Hepatocyte (in vitro differentiated cells): ENCODE data around the gene MAPK8IP2. TPM values are rescaled to one million over a fixed set of nuclear protein-coding genes. Genes with fewer than 3 reads are reported as not detected.

Source experiments
- DNase-seq: peaks from one replicate; pipeline ENCODE4 v3.0.0-alpha.2; 2016; ENCODE audit warnings: low spot score
- H2AFZ ChIP-seq: fragments of 200-600 bp; sonication (generic); 2 replicates; pipeline ENCODE4 v1.6.0; 2016; ENCODE audit warnings: antibody characterized with exemption, mild to moderate bottlenecking
- H3K27ac ChIP-seq: fragments of 200-600 bp; sonication (generic); 2 replicates; pipeline ENCODE4 v1.5.1; 2016; ENCODE audit warnings: mild to moderate bottlenecking
- H3K27me3 ChIP-seq: fragments of 200-600 bp; sonication (generic); 2 replicates; pipeline ENCODE4 v1.6.1; 2016
- H3K36me3 ChIP-seq: fragments of 200-600 bp; sonication (generic); replicated peaks from 2 replicates; pipeline ENCODE4 v1.5.1; 2016; ENCODE audit warnings: low read depth; ENCODE audit not compliant: insufficient read depth
- H3K4me1 ChIP-seq: fragments of 200-600 bp; sonication (generic); 2 replicates; pipeline ENCODE4 v1.5.1; 2016; ENCODE audit warnings: mild to moderate bottlenecking, moderate library complexity; ENCODE audit not compliant: insufficient read depth
- H3K4me2 ChIP-seq: fragments of 200-600 bp; sonication (generic); 2 replicates; pipeline ENCODE4 v1.6.0; 2016
- H3K4me3 ChIP-seq: fragments of 200-600 bp; sonication (generic); 2 replicates; pipeline ENCODE4 v1.5.1; 2016; ENCODE audit warnings: mild to moderate bottlenecking
- H3K79me2 ChIP-seq: fragments of 200-600 bp; sonication (generic); 2 replicates; pipeline ENCODE4 v1.6.0; 2017; ENCODE audit warnings: mild to moderate bottlenecking
- H3K9me2 ChIP-seq: fragments of 200-600 bp; sonication (generic); replicated peaks from 2 replicates; pipeline ENCODE4 v1.6.0; 2017; ENCODE audit warnings: mild to moderate bottlenecking; ENCODE audit not compliant: insufficient read depth
- H3K9me3 ChIP-seq: fragments of 200-600 bp; sonication (generic); 2 replicates; pipeline ENCODE4 v1.5.1; 2016; ENCODE audit warnings: low read depth, mild to moderate bottlenecking
- H4K20me1 ChIP-seq: fragments of 200-600 bp; sonication (generic); 2 replicates; pipeline ENCODE4 v1.6.0; 2016; ENCODE audit warnings: mild to moderate bottlenecking; ENCODE audit not compliant: insufficient read depth, poor library complexity, severe bottlenecking
- EZH2 ChIP-seq: fragments of 200-600 bp; sonication (generic); IDR thresholded peaks from 2 replicates; pipeline ENCODE4 v1.6.1; 2016; ENCODE audit warnings: antibody characterized with exemption, mild to moderate bottlenecking, borderline replicate concordance
- EZH2phosphoT487 ChIP-seq: fragments of 200-600 bp; sonication (generic); IDR thresholded peaks from one replicate; pipeline ENCODE4 v1.6.1; 2018; ENCODE audit warnings: antibody characterized with exemption, mild to moderate bottlenecking, low read depth, moderate library complexity; ENCODE audit not compliant: unreplicated experiment, severe bottlenecking
- WGBS: methylation state at CpG from one replicate; pipeline ENCODE4 v1.1.6; 2016; ENCODE audit warnings: low lambda C conversion rate; ENCODE audit errors: missing lambda C conversion rate; 5-methylcytosine and 5-hydroxymethylcytosine counted together
- polyA plus RNA-seq: library from polyadenylated mRNA; unstranded; fragments of >200 nt; fragmentation: Nextera tagmentation; extraction: Ambion mirVana; gene quantifications from 2 replicates; pipeline ENCODE4 v1.2.1, GENCODE V29; 2016
- total RNA-seq: library from RNA; depleted of rRNA; stranded (reverse); fragments of >200 nt; gene quantifications from 2 replicates; pipeline ENCODE4 v1.2.3, GENCODE V29; 2014
- TF ChIP-seq, protein P1 (sequence below): fragments of 200-600 bp; sonication (generic); IDR thresholded peaks from 2 replicates; pipeline ENCODE4 v1.5.1; 2016; ENCODE audit warnings: antibody characterized with exemption, mild to moderate bottlenecking; ENCODE audit not compliant: poor library complexity

MAPK8IP2 gene
- total and polyA plus RNA-seq, 2 experiments from 2014 or later = 1.6 to 4.0 TPM

DNA sequence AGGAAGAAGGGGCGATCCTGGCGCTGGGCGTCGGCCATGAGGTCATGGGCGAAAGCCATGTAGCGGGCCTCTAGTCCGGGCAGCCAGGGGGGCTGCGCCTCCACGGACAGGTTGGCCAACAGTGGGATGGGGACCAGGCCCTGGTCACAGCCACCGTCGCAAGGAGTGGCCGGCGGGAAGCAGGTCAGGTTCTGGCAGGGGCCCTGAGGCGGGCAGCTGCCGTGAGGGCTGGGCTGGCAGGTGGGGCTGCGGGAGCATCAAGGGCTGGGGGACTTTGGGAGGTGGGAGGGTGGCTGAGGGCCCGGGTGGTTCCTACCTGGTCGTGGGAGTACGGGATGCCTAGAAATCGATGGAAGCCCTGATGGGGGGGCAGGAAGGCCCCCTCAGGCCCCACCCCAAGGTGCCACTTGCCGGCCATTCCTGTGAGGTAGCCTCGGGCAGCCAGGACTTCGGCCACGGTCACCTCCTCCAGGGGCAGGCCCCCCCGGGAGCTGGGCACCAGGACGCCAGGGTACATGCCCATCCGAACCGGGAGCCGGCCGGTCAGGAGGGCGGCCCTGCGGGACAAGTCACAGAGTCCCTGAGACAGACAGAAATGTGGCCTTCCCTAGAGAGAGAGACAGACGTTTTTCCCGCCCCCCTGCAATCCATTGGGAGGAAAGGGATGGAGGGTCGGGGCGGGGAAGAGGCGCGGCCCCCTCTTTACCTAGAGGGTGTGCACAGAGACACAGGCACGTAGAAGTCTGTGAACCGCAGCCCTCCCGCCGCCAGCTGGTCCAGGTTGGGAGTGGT, 26.5 kb downstream of the MAPK8IP2 start:
- H3K4me1 ChIP-seq = peaks cover 7% of the 10 kb centered on the region

DNA sequence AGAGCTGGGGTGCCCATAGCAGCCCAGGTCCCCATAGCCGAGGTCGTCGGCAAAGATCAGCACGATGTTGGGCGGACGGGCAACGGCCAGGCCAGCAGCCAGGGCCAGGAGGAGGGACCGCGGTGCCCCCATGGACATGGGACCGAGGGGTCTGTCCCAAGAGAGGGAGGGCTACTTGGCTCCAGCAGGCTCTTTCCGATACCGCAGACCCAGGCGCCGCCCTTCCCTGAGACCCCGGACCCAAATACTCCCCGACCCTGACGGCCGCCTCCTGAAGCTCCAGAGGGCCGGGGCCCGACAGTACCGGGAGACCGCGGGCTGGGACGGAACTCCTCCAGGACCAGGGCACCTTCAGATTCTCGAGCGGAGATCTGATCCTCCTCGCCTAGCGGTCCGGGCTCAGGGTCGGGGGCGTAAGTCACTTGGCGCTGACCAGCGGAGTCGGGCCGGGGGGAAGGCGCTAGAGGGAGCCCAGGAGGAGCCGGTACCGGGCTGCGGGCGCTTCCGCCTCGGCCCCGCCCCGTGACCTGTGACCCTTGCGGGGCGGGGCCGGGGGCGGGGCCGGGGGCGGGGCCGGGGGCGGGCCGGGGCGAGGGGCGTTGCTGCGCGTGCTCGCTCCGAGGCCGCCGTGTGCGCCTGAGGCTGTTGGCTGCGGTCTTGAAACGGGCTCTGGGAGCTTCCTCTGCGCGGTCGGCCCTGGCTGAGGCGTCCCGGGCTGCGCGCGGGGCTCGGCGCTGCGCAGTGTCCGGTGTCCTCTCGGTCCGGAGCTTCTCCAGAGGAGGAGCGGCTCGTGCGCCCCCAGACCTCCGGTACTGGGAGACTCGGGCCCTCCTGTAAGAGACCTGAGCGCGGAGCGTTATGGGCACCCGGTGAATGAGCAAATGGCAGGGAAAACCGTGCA, 27.3 kb downstream of the MAPK8IP2 start, which contains the start of gene ARSA:
Gene ARSA, minus strand, starts transcription at position 511 of the 901 bp plus-strand sequence. Its CDS starts 373 bp downstream, at position 138.
- Histone ChIP-seq H3K4me1 (peaks cover 7% of the 10 kb centered on the region), H3K27me3 (no peaks in the 10 kb centered on the region), H2AFZ (peak within 1 kb of the TSS; percentile 93), H3K9me3 (no peaks in the 10 kb centered on the region), H3K79me2 (no peaks in the 10 kb centered on the region), H3K27ac (peak within 1 kb of the TSS; percentile 75), H3K4me3 (peak within 1 kb of the TSS; percentile 97), H3K4me2 (peak within 1 kb of the TSS; percentile 98), H3K9me2 (no peaks in the 10 kb centered on the region), H3K36me3 (no peaks in the 10 kb centered on the region), H4K20me1 (no peaks in the 10 kb centered on the region)
- 2% methylated on average over 64 of the region's 88 CpGs for WGBS
- peak; percentile 92 for DNase-seq
- TF ChIP-seq, protein P1, sequence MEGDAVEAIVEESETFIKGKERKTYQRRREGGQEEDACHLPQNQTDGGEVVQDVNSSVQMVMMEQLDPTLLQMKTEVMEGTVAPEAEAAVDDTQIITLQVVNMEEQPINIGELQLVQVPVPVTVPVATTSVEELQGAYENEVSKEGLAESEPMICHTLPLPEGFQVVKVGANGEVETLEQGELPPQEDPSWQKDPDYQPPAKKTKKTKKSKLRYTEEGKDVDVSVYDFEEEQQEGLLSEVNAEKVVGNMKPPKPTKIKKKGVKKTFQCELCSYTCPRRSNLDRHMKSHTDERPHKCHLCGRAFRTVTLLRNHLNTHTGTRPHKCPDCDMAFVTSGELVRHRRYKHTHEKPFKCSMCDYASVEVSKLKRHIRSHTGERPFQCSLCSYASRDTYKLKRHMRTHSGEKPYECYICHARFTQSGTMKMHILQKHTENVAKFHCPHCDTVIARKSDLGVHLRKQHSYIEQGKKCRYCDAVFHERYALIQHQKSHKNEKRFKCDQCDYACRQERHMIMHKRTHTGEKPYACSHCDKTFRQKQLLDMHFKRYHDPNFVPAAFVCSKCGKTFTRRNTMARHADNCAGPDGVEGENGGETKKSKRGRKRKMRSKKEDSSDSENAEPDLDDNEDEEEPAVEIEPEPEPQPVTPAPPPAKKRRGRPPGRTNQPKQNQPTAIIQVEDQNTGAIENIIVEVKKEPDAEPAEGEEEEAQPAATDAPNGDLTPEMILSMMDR = peak; percentile 45
- no peak for TF ChIP-seq EZH2

More for the DNA sequence above, 26.5 kb downstream of the MAPK8IP2 start:
- Histone ChIP-seq H3K4me3 (peak overlapping the region; percentile 97), H3K79me2 (no peaks in the 10 kb centered on the region), H3K4me2 (peak overlapping the region; percentile 98), H2AFZ (peak overlapping the region; percentile 93), H3K27me3 (no peaks in the 10 kb centered on the region), H4K20me1 (no peaks in the 10 kb centered on the region), H3K9me2 (no peaks in the 10 kb centered on the region), H3K27ac (peak overlapping the region; percentile 75), H3K36me3 (no peaks in the 10 kb centered on the region), H3K9me3 (no peaks in the 10 kb centered on the region)
- DNase-seq = peak; percentile 10
- WGBS = 88% methylated on average over 31 of the region's 42 CpGs
- TF ChIP-seq EZH2 (no peak), EZH2phosphoT487 (no peak)
- TF ChIP-seq, protein P1 = no peak

GRCh38 chr22:50628543-50629134, 28.0 kb downstream of the MAPK8IP2 start:
- H3K79me2 ChIP-seq = no peaks in the 10 kb centered on the region
- peak overlapping the region; percentile 98 for H3K4me2 ChIP-seq
- H3K9me3 ChIP-seq = no peaks in the 10 kb centered on the region
- H3K27ac ChIP-seq = peak overlapping the region; percentile 72
- H3K36me3 ChIP-seq = no peaks in the 10 kb centered on the region
- no peak for DNase-seq
- H3K4me3 ChIP-seq = peak overlapping the region; percentile 91
- peak overlapping the region; percentile 88 for H2AFZ ChIP-seq
- no peak for TF ChIP-seq EZH2phosphoT487
- no peak for TF ChIP-seq EZH2
- TF ChIP-seq, protein P1 = no peak
- no peaks in the 10 kb centered on the region for H4K20me1 ChIP-seq
- peaks cover 7% of the 10 kb centered on the region for H3K4me1 ChIP-seq
- no peaks in the 10 kb centered on the region for H3K27me3 ChIP-seq
- 35% methylated on average over 16 of the region's 16 CpGs for WGBS
- no peaks in the 10 kb centered on the region for H3K9me2 ChIP-seq
